T follicular helper cell (primary cell): ENCODE data around the gene PDSS2.
"Not testable (repeated sequence)": the region's sequence is repeated elsewhere in the genome, so short reads cannot be mapped to it uniquely, and the experiment has no call there.

Experiments
- DNase-seq: peaks from one replicate; pipeline ENCODE4 v3.0.0-alpha.2; 2020; ENCODE audit warnings: low read depth

PDSS2 gene

GRCh38 chr6:107418118-107418517 lies 41.2 kb downstream of the PDSS2 start:
- DNase-seq, result no peak

GRCh38 chr6:107416145-107416544 lies 43.2 kb downstream of the PDSS2 start:
- no peak for DNase-seq

- DNase-seq, result no peak
Measured at GRCh38 chr6:107413966-107414645, 45.3 kb downstream of the PDSS2 start.

- DNase-seq, result no peak
Measured at GRCh38 chr6:107411161-107411560, 48.2 kb downstream of the PDSS2 start.

- DNase-seq, result no peak
Measured at GRCh38 chr6:107409942-107410341, 49.4 kb downstream of the PDSS2 start.

GRCh38 chr6:107408714-107409113 lies 50.6 kb downstream of the PDSS2 start:
- DNase-seq, result no peak

- DNase-seq, result no peak
Measured at GRCh38 chr6:107405002-107405401, 54.4 kb downstream of the PDSS2 start.

- no peak for DNase-seq
Measured at GRCh38 chr6:107402533-107402932, 56.8 kb downstream of the PDSS2 start.

GRCh38 chr6:107401573-107401972 lies 57.8 kb downstream of the PDSS2 start:
- DNase-seq, result no peak

- no peak for DNase-seq
Measured at GRCh38 chr6:107400616-107401147, 58.7 kb downstream of the PDSS2 start.

GRCh38 chr6:107399935-107400334 lies 59.4 kb downstream of the PDSS2 start:
- no peak for DNase-seq

GRCh38 chr6:107398001-107398400 lies 61.4 kb downstream of the PDSS2 start:
- no peak for DNase-seq

- no peak for DNase-seq
Measured at GRCh38 chr6:107396211-107396610, 63.2 kb downstream of the PDSS2 start.

- no peak for DNase-seq
Measured at GRCh38 chr6:107392069-107392468, 67.3 kb downstream of the PDSS2 start.

- no peak for DNase-seq
Measured at GRCh38 chr6:107390685-107391435, 68.5 kb downstream of the PDSS2 start.

- no peak for DNase-seq
Measured at GRCh38 chr6:107390056-107390455, 69.3 kb downstream of the PDSS2 start.

- no peak for DNase-seq
Measured at GRCh38 chr6:107386904-107387303, 72.5 kb downstream of the PDSS2 start.

- no peak for DNase-seq
Measured at GRCh38 chr6:107386340-107386739, 73.0 kb downstream of the PDSS2 start.

- no peak for DNase-seq
Measured at GRCh38 chr6:107383705-107384104, 75.7 kb downstream of the PDSS2 start.

- DNase-seq, result no peak
Measured at GRCh38 chr6:107374264-107374663, 85.1 kb downstream of the PDSS2 start.

- DNase-seq, result no peak
Measured at GRCh38 chr6:107369493-107369892, 89.9 kb downstream of the PDSS2 start.

- no peak for DNase-seq
Measured at GRCh38 chr6:107368471-107368870, 90.9 kb downstream of the PDSS2 start.

GRCh38 chr6:107364173-107364572 lies 95.2 kb downstream of the PDSS2 start:
- DNase-seq, result not testable (repeated sequence)
